Neural cell (in vitro differentiated cells): ENCODE measurements around the gene NME7. TPM values are rescaled to one million over a fixed set of nuclear protein-coding genes. Genes with fewer than 3 reads are reported as not detected.
"Not testable (repeated sequence)": the region's sequence is repeated elsewhere in the genome, so short reads cannot be mapped to it uniquely, and the experiment has no call there.

Source experiments
- H2AFZ ChIP-seq: fragments of 200-600, 300-800 bp; sonication (generic), shearing (Covaris generic); 2 replicates; pipeline ENCODE4 v1.6.0; 2014; ENCODE audit warnings: low read depth, mild to moderate bottlenecking, antibody characterized with exemption, low read length, moderate library complexity
- H3F3A ChIP-seq: fragments of 200-600 bp; shearing (Covaris generic); 2 replicates; pipeline ENCODE4 v1.6.1; 2016; ENCODE audit warnings: mild to moderate bottlenecking, moderate library complexity, mixed read lengths, antibody characterized with exemption, low read length; ENCODE audit not compliant: insufficient read depth, poor library complexity, severe bottlenecking
- H3K27ac ChIP-seq: fragments of 200-600, 300-800 bp; sonication (generic), shearing (Covaris generic); 2 replicates; pipeline ENCODE4 v1.5.1; 2014; ENCODE audit warnings: mild to moderate bottlenecking, low read length, moderate library complexity
- H3K27me3 ChIP-seq: fragments of 300-800, 200-600 bp; sonication (generic), shearing (Covaris generic); 2 replicates; pipeline ENCODE4 v1.6.0; 2014; ENCODE audit warnings: mild to moderate bottlenecking, low read depth, low read length, moderate library complexity; ENCODE audit not compliant: insufficient read depth
- H3K36me3 ChIP-seq: fragments of 300-800, 200-600 bp; sonication (generic), shearing (Covaris generic); 2 replicates; pipeline ENCODE4 v1.5.1; 2014; ENCODE audit warnings: mild to moderate bottlenecking, antibody characterized with exemption, low read length, moderate library complexity; ENCODE audit not compliant: insufficient read depth
- H3K4me2 ChIP-seq: fragments of 300-800, 200-600 bp; sonication (generic), shearing (Covaris generic); 2 replicates; pipeline ENCODE4 v1.6.0; 2014; ENCODE audit warnings: mild to moderate bottlenecking, low read length
- H3K4me3 ChIP-seq: fragments of 300-800, 200-600 bp; sonication (generic), shearing (Covaris generic); 2 replicates; pipeline ENCODE4 v1.5.1; 2014; ENCODE audit warnings: mild to moderate bottlenecking, low read length, moderate library complexity
- H3K79me2 ChIP-seq: fragments of 200-600 bp; shearing (Covaris generic); replicated peaks from 2 replicates; pipeline ENCODE4 v1.6.0; 2014; ENCODE audit warnings: mild to moderate bottlenecking, low read length, moderate library complexity; ENCODE audit not compliant: insufficient read depth
- H3K9ac ChIP-seq: fragments of 300-800, 200-600 bp; sonication (generic), shearing (Covaris generic); 2 replicates; pipeline ENCODE4 v1.6.1; 2016; ENCODE audit warnings: mild to moderate bottlenecking, low read length, mixed read lengths
- H3K9me2 ChIP-seq: fragments of 200-600 bp; shearing (Covaris generic); 2 replicates; pipeline ENCODE4 v1.6.1; 2016; ENCODE audit warnings: mild to moderate bottlenecking, low read length, mixed read lengths; ENCODE audit not compliant: insufficient read depth
- H3K9me3 ChIP-seq: fragments of 200-600, 300-800 bp; sonication (generic), shearing (Covaris generic); 2 replicates; pipeline ENCODE4 v1.6.1; 2016; ENCODE audit warnings: mild to moderate bottlenecking, mixed run types, low read length, moderate library complexity, mixed read lengths
- H4K20me1 ChIP-seq: fragments of 200-600 bp; shearing (Covaris generic); 2 replicates; pipeline ENCODE4 v1.6.1; 2016; ENCODE audit warnings: mild to moderate bottlenecking, mixed run types; ENCODE audit not compliant: insufficient read depth
- CTCF ChIP-seq: fragments of 450-650 bp; IDR thresholded peaks from 2 replicates; pipeline ENCODE4 v1.5.1; 2014; ENCODE audit warnings: antibody characterized with exemption, mild to moderate bottlenecking, moderate library complexity; ENCODE audit not compliant: poor library complexity, severe bottlenecking
- EP300 ChIP-seq: fragments of 450-650 bp; conservative IDR thresholded peaks from 2 replicates; pipeline ENCODE4 v1.6.1; 2014; ENCODE audit warnings: antibody characterized with exemption, mild to moderate bottlenecking, moderate library complexity; ENCODE audit not compliant: poor library complexity, severe bottlenecking
- EZH2 ChIP-seq: fragments of 200-600, 300-800 bp; shearing (Covaris generic), sonication (generic); IDR thresholded peaks from 2 replicates; pipeline ENCODE4 v1.6.1; 2014; ENCODE audit warnings: antibody characterized with exemption, low read length, borderline replicate concordance, mild to moderate bottlenecking; ENCODE audit not compliant: insufficient read depth, poor library complexity, severe bottlenecking
- MXI1 ChIP-seq: fragments of 450-650 bp; conservative IDR thresholded peaks from 2 replicates; pipeline ENCODE4 v1.6.1; 2014; ENCODE audit warnings: antibody characterized with exemption, mild to moderate bottlenecking; ENCODE audit not compliant: poor library complexity, severe bottlenecking
- POLR2AphosphoS5 ChIP-seq: IDR thresholded peaks from 2 replicates; pipeline ENCODE4 v1.6.1; 2012
- RAD21 ChIP-seq: fragments of 450-650 bp; conservative IDR thresholded peaks from 2 replicates; pipeline ENCODE4 v1.6.1; 2014; ENCODE audit warnings: antibody characterized with exemption, mild to moderate bottlenecking, moderate library complexity
- REST ChIP-seq: IDR thresholded peaks from 2 replicates; pipeline ENCODE4 v1.6.1; 2012; ENCODE audit warnings: borderline replicate concordance
- SMC3 ChIP-seq: fragments of 450-650 bp; conservative IDR thresholded peaks from 2 replicates; pipeline ENCODE4 v1.6.1; 2014; ENCODE audit warnings: antibody characterized with exemption, mild to moderate bottlenecking, moderate library complexity; ENCODE audit not compliant: poor library complexity
- TAF1 ChIP-seq: IDR thresholded peaks from 2 replicates; pipeline ENCODE4 v1.6.1; 2012; ENCODE audit warnings: low read depth
- polyA plus RNA-seq: library from polyadenylated mRNA; depleted of rRNA; stranded (reverse); fragments of >200 nt; gene quantifications from 2 replicates; pipeline ENCODE4 v1.2.3, GENCODE V29; 2014

NME7 gene
- polyA plus RNA-seq, 1 donor from 2014 or later = 42.4 TPM

GRCh38 chr1:169184812-169185211, 182.8 kb downstream of the NME7 start:
- no peak overlapping the region for H3K4me3 ChIP-seq
- H3K27me3 ChIP-seq = no peaks in the 10 kb centered on the region
- H3K36me3 ChIP-seq = no peaks in the 10 kb centered on the region
- TF ChIP-seq REST = no peak
- no peak for TF ChIP-seq EP300
- TF ChIP-seq POLR2AphosphoS5 = no peak
- no peaks in the 10 kb centered on the region for H4K20me1 ChIP-seq
- no peak overlapping the region for H2AFZ ChIP-seq
- H3K9me3 ChIP-seq = no peaks in the 10 kb centered on the region
- H3K9ac ChIP-seq = no peak overlapping the region
- H3F3A ChIP-seq = no peaks in the 10 kb centered on the region
- no peaks in the 10 kb centered on the region for H3K79me2 ChIP-seq
- no peak overlapping the region for H3K4me2 ChIP-seq
- H3K27ac ChIP-seq = no peak overlapping the region
- no peaks in the 10 kb centered on the region for H3K9me2 ChIP-seq

GRCh38 chr1:169180174-169180573, 187.4 kb downstream of the NME7 start:
- H3K9ac ChIP-seq = no peak overlapping the region
- H3F3A ChIP-seq = no peaks in the 10 kb centered on the region
- H3K27me3 ChIP-seq = no peaks in the 10 kb centered on the region
- H3K79me2 ChIP-seq = no peaks in the 10 kb centered on the region
- H3K4me3 ChIP-seq = no peak overlapping the region
- H3K4me2 ChIP-seq = no peak overlapping the region
- H3K36me3 ChIP-seq = no peaks in the 10 kb centered on the region
- TF ChIP-seq EZH2 (no peak), CTCF (no peak), POLR2AphosphoS5 (no peak), RAD21 (no peak), TAF1 (no peak), SMC3 (no peak), REST (no peak), EP300 (no peak), MXI1 (no peak)
- no peak overlapping the region for H3K27ac ChIP-seq
- H4K20me1 ChIP-seq = no peaks in the 10 kb centered on the region
- H2AFZ ChIP-seq = no peak overlapping the region
- no peaks in the 10 kb centered on the region for H3K9me2 ChIP-seq
- no peaks in the 10 kb centered on the region for H3K9me3 ChIP-seq

GRCh38 chr1:169179431-169179830, 188.2 kb downstream of the NME7 start:
- H2AFZ ChIP-seq = not testable (repeated sequence)

More at GRCh38 chr1:169179431-169179830, 188.2 kb downstream of the NME7 start:
- not testable (repeated sequence) for H3F3A ChIP-seq, H3K9ac ChIP-seq, H3K27me3 ChIP-seq, H4K20me1 ChIP-seq, H3K4me3 ChIP-seq, H3K4me2 ChIP-seq, H3K36me3 ChIP-seq, H3K9me3 ChIP-seq, H3K9me2 ChIP-seq, H3K27ac ChIP-seq, H3K79me2 ChIP-seq
